ENCODE results near the gene GDA. TPM values are rescaled to one million over a fixed set of nuclear protein-coding genes. Genes with fewer than 3 reads are reported as not detected.

The GDA gene
- total RNA-seq, 1 donor from 2014 or later, result 0.22 TPM

- DNase-seq (ENCODE audit: low spot score), result no peak
- Mint-ChIP-seq H3K27ac (ENCODE audit: unreplicated experiment) (no peak overlapping the region), H3K27me3 (ENCODE audit: low read depth) (no peaks in the 10 kb centered on the region), H3K4me3 (ENCODE audit: unreplicated experiment) (no peak overlapping the region), H3K4me1 (ENCODE audit: low read depth) (no peaks in the 10 kb centered on the region), H3K9me3 (ENCODE audit: low read depth) (no peaks in the 10 kb centered on the region), H3K36me3 (ENCODE audit: low read depth) (no peaks in the 10 kb centered on the region)
- TF ChIP-seq, protein P1, sequence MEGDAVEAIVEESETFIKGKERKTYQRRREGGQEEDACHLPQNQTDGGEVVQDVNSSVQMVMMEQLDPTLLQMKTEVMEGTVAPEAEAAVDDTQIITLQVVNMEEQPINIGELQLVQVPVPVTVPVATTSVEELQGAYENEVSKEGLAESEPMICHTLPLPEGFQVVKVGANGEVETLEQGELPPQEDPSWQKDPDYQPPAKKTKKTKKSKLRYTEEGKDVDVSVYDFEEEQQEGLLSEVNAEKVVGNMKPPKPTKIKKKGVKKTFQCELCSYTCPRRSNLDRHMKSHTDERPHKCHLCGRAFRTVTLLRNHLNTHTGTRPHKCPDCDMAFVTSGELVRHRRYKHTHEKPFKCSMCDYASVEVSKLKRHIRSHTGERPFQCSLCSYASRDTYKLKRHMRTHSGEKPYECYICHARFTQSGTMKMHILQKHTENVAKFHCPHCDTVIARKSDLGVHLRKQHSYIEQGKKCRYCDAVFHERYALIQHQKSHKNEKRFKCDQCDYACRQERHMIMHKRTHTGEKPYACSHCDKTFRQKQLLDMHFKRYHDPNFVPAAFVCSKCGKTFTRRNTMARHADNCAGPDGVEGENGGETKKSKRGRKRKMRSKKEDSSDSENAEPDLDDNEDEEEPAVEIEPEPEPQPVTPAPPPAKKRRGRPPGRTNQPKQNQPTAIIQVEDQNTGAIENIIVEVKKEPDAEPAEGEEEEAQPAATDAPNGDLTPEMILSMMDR (IDR thresholded peaks at IDR 0.05), result no peak
These were observed 18.8 kb downstream of the GDA start for GRCh38 chr9:72168075-72168474.

- no peak overlapping the region for H3K27ac Mint-ChIP-seq (ENCODE audit: unreplicated experiment)
- H3K4me1 Mint-ChIP-seq (ENCODE audit: low read depth), result no peaks in the 10 kb centered on the region
- no peaks in the 10 kb centered on the region for H3K27me3 Mint-ChIP-seq (ENCODE audit: low read depth)
- H3K9me3 Mint-ChIP-seq (ENCODE audit: low read depth), result no peaks in the 10 kb centered on the region
- no peak for DNase-seq (ENCODE audit: low spot score)
- no peaks in the 10 kb centered on the region for H3K36me3 Mint-ChIP-seq (ENCODE audit: low read depth)
- H3K4me3 Mint-ChIP-seq (ENCODE audit: unreplicated experiment), result no peak overlapping the region
- TF ChIP-seq, protein P1 (IDR thresholded peaks at IDR 0.05), result no peak
These were observed 19.9 kb downstream of the GDA start for GRCh38 chr9:72169178-72169577.

DNA sequence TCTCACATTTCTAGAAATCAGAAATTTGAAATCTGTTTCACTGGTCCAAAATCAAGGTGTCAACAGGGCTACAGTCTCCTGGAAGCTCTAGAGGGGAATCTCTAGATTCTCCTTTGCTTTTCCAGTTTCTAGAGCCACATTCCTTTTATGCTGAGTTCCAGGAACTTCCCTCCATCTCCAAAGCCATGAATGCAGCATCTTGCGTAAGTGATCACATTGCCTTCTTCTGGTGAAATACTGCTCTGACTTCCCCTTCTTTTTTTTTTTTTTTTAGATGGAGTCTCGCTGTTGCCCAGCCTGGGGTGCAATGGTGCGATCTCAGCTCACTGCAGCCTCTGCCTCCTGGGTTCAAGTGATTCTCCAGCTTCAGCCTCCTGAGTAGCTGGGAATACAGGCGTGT is 23.8 kb downstream of the GDA start:
- H3K9me3 Mint-ChIP-seq (ENCODE audit: low read depth), result no peaks in the 10 kb centered on the region
- H3K27me3 Mint-ChIP-seq (ENCODE audit: low read depth), result no peaks in the 10 kb centered on the region
- H3K36me3 Mint-ChIP-seq (ENCODE audit: low read depth), result no peaks in the 10 kb centered on the region
- DNase-seq (ENCODE audit: low spot score), result no peak
- no peaks in the 10 kb centered on the region for H3K4me1 Mint-ChIP-seq (ENCODE audit: low read depth)
- no peak overlapping the region for H3K4me3 Mint-ChIP-seq (ENCODE audit: unreplicated experiment)
- TF ChIP-seq, protein P1 (IDR thresholded peaks at IDR 0.05), result no peak
- H3K27ac Mint-ChIP-seq (ENCODE audit: unreplicated experiment), result no peak overlapping the region

DNA sequence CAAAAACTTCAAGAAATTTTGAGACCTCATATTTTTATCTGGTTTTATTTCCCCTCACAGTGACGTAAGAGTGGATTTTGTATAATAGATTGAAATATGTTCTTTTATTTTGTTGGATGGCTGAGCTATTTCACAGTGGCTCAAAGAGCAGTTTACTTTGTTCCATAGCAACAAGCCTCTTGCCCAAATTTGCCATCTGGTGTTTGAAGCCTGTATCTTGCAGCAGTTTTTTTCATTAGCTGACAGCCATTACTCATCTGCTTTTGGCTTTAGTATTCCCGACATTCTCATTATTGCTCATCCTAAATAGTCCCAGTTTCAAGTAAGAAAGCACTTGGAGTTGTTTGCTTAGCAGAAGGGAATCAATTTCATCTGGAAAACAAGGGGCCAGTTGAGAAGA is 36.3 kb downstream of the GDA start:
- TF ChIP-seq, protein P1 (IDR thresholded peaks at IDR 0.05), result no peak
- H3K4me3 Mint-ChIP-seq (ENCODE audit: unreplicated experiment), result no peak overlapping the region
- H3K27me3 Mint-ChIP-seq (ENCODE audit: low read depth), result peaks cover 6% of the 10 kb centered on the region
- no peak for DNase-seq (ENCODE audit: low spot score)
- H3K27ac Mint-ChIP-seq (ENCODE audit: unreplicated experiment), result no peak overlapping the region
- peaks cover 2% of the 10 kb centered on the region for H3K36me3 Mint-ChIP-seq (ENCODE audit: low read depth)
- H3K4me1 Mint-ChIP-seq (ENCODE audit: low read depth), result no peaks in the 10 kb centered on the region
- H3K9me3 Mint-ChIP-seq (ENCODE audit: low read depth), result peaks cover 15% of the 10 kb centered on the region

DNA sequence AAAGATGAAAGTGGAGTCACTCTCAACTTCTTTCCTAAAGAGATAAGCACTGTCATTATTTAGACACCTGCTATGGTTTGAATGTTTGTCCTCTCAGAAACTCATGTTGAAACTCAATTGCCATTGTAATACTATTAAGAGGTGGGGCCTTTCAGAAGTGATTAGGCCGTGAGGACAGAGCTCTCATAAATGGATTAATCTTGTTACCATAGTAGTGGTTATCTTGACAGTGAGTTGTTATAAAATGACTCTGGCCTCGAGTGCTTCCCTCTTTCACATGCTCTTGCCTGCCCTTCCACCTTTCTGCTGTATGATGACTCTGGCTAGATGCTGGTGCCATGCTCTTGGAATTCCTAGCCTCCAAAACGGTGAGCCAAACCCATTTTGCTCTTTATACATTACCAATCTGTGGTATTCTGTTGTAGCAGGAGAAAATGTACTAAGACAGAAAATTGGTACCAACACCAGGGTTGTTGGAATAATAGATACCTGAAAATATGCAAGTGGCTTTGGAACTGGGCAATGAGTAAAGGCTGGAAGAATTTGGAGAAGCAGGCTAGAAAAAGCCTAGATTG is 38.0 kb downstream of the GDA start:
- Mint-ChIP-seq H3K27me3 (ENCODE audit: low read depth) (peaks cover 6% of the 10 kb centered on the region), H3K9me3 (ENCODE audit: low read depth) (peaks cover 14% of the 10 kb centered on the region), H3K27ac (ENCODE audit: unreplicated experiment) (no peak overlapping the region), H3K4me1 (ENCODE audit: low read depth) (no peaks in the 10 kb centered on the region), H3K4me3 (ENCODE audit: unreplicated experiment) (no peak overlapping the region), H3K36me3 (ENCODE audit: low read depth) (peaks cover 2% of the 10 kb centered on the region)
- TF ChIP-seq, protein P1 (IDR thresholded peaks at IDR 0.05), result no peak
- DNase-seq (ENCODE audit: low spot score), result no peak
